NB4 (cell line): ENCODE measurements around the gene EFNB3.

Experiments
- MYC ChIP-seq: IDR thresholded peaks from 2 replicates; pipeline ENCODE4 v1.6.1; 2011; ENCODE audit warnings: low read depth, low read length
- POLR2A ChIP-seq: IDR thresholded peaks from 2 replicates; pipeline ENCODE4 v1.6.1; 2011; ENCODE audit warnings: mild to moderate bottlenecking; ENCODE audit not compliant: insufficient read length; ENCODE audit errors: extremely low read depth
- TF ChIP-seq, protein P1 (sequence below): IDR thresholded peaks from one replicate; pipeline ENCODE4 v1.5.1; 2012; ENCODE audit warnings: low read depth, low read length
- TF ChIP-seq, protein P2 (sequence below): IDR thresholded peaks from 2 replicates; pipeline ENCODE4 v1.6.1; 2011; ENCODE audit warnings: low read depth, low read length

DNA sequence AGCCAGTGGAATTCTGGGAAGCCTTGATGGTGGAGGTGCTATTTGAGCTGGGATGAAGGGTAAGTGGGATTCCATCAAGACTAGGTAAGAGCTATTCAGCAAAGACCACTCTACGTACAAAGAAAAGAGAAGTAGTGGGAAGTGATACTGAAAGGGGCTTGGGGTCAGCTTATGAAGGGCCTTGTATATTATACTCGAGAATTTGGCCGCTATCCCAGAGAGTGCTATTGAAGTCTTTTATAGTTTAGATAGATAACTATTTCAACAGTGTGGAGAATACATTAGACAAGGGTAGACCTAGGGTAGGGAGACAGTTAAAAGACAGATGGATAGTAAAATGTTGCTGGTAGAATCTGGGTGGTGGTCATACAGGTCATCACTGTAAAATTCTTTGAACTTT is 22.9 kb downstream of the EFNB3 start:
- TF ChIP-seq, protein P1, sequence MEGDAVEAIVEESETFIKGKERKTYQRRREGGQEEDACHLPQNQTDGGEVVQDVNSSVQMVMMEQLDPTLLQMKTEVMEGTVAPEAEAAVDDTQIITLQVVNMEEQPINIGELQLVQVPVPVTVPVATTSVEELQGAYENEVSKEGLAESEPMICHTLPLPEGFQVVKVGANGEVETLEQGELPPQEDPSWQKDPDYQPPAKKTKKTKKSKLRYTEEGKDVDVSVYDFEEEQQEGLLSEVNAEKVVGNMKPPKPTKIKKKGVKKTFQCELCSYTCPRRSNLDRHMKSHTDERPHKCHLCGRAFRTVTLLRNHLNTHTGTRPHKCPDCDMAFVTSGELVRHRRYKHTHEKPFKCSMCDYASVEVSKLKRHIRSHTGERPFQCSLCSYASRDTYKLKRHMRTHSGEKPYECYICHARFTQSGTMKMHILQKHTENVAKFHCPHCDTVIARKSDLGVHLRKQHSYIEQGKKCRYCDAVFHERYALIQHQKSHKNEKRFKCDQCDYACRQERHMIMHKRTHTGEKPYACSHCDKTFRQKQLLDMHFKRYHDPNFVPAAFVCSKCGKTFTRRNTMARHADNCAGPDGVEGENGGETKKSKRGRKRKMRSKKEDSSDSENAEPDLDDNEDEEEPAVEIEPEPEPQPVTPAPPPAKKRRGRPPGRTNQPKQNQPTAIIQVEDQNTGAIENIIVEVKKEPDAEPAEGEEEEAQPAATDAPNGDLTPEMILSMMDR, result no peak
- TF ChIP-seq, protein P2, sequence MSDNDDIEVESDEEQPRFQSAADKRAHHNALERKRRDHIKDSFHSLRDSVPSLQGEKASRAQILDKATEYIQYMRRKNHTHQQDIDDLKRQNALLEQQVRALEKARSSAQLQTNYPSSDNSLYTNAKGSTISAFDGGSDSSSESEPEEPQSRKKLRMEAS, result no peak
- no peak for TF ChIP-seq POLR2A
- TF ChIP-seq MYC, result no peak
